ENCODE data around the gene NGEF. TPM values are rescaled to one million over a fixed set of nuclear protein-coding genes. Genes with fewer than 3 reads are reported as not detected.

Gene NGEF
- total RNA-seq, 1 experiment from 2014 or later = 1.9 TPM

DNA sequence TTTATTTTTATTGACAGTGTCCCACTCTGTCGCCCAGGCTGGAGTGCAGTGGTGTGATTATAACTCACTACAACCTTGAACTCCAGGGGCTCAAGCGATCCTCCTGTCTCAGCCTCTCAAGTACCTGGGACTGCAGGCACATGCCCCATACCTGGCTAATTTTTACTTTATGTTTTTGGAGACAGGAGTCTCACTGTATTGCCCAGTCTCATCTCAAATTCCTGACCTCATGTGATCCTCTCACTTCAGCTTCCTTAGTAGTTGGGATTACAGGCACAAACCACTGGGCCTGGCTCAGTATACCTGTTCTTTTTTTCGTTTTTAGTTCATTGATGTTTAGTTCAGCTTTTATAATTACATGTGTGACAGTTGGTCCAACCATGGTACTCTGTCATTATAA lies 183.1 kb downstream of the NGEF start:
- Histone ChIP-seq H3T11ph (ENCODE audit: low read length) (no peak overlapping the region), H4K91ac (ENCODE audit: insufficient read length, low read depth, low read length) (no peak overlapping the region), H4K20me1 (ENCODE audit: control insufficient read depth, insufficient read depth, insufficient read length) (no peaks in the 10 kb centered on the region), H3K79me2 (ENCODE audit: insufficient read depth, low read length) (no peaks in the 10 kb centered on the region), H3K4me2 (ENCODE audit: insufficient read depth, insufficient read length, low read length) (no peak overlapping the region), H3K56ac (ENCODE audit: insufficient read length, low read depth, low read length) (no peak overlapping the region), H3K4ac (ENCODE audit: low read depth, low read length) (no peak overlapping the region), H4K8ac (replicated peaks; ENCODE audit: insufficient read length, low read depth, low read length) (no peak overlapping the region), H2BK5ac (ENCODE audit: insufficient read length, low read length) (no peak overlapping the region), H2BK20ac (ENCODE audit: low read depth, low read length, poor library complexity, severe bottlenecking) (no peak overlapping the region), H3K23me2 (ENCODE audit: insufficient read length, low read depth, low read length, poor library complexity, severe bottlenecking) (no peaks in the 10 kb centered on the region), H2AK5ac (ENCODE audit: insufficient read length, low read length) (no peak overlapping the region), H2AFZ (ENCODE audit: low read length) (no peak overlapping the region), H3K9me3 (ENCODE audit: control insufficient read depth, low read depth, low read length) (no peaks in the 10 kb centered on the region), H2BK120ac (ENCODE audit: low read depth, low read length, poor library complexity, severe bottlenecking) (no peak overlapping the region), H3K14ac (ENCODE audit: insufficient read depth, low read length) (no peak overlapping the region), H2BK12ac (ENCODE audit: insufficient read length, low read depth, low read length) (no peak overlapping the region), H3K9ac (ENCODE audit: extremely low read depth, insufficient read length, low read length) (no peak overlapping the region), H3K79me1 (ENCODE audit: insufficient read depth, low read depth, low read length, poor library complexity, severe bottlenecking) (no peaks in the 10 kb centered on the region), H3K4me1 (ENCODE audit: insufficient read depth, low read length) (no peaks in the 10 kb centered on the region), H3K27me3 (ENCODE audit: insufficient read depth, low read length) (no peaks in the 10 kb centered on the region), H3K18ac (ENCODE audit: insufficient read length, low read depth, low read length) (no peak overlapping the region), H3K23ac (ENCODE audit: insufficient read length, low read depth, low read length) (no peak overlapping the region), H3K27ac (ENCODE audit: insufficient read length, low read depth, low read length) (no peak overlapping the region), H4K5ac (ENCODE audit: insufficient read length, low read depth, low read length) (no peak overlapping the region), H2BK15ac (ENCODE audit: low read depth, low read length) (no peak overlapping the region)
- no peak overlapping the region for H3K4me3 Mint-ChIP-seq
- TF ChIP-seq, protein P1, sequence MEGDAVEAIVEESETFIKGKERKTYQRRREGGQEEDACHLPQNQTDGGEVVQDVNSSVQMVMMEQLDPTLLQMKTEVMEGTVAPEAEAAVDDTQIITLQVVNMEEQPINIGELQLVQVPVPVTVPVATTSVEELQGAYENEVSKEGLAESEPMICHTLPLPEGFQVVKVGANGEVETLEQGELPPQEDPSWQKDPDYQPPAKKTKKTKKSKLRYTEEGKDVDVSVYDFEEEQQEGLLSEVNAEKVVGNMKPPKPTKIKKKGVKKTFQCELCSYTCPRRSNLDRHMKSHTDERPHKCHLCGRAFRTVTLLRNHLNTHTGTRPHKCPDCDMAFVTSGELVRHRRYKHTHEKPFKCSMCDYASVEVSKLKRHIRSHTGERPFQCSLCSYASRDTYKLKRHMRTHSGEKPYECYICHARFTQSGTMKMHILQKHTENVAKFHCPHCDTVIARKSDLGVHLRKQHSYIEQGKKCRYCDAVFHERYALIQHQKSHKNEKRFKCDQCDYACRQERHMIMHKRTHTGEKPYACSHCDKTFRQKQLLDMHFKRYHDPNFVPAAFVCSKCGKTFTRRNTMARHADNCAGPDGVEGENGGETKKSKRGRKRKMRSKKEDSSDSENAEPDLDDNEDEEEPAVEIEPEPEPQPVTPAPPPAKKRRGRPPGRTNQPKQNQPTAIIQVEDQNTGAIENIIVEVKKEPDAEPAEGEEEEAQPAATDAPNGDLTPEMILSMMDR (conservative IDR thresholded peaks at IDR 0.05) = no peak
- peaks cover 24 to 60% (median 52%) of the 10 kb centered on the region in 3 experiments; a peak in 6 of 7 replicates for H3K36me3 Mint-ChIP-seq (ENCODE audit: insufficient read depth in 1 of 3, low read depth in 3 of 3)
- no peaks in the 10 kb centered on the region for H3K9me3 Mint-ChIP-seq
- no peaks in the 10 kb centered on the region for H3K27me3 Mint-ChIP-seq (ENCODE audit: low read depth)
- H3K4me1 Mint-ChIP-seq = no peaks in the 10 kb centered on the region
- DNase-seq = no peak
- H3K27ac Mint-ChIP-seq = no peak overlapping the region
- no CpG with 5 or more reads among the region's 3 CpGs for WGBS (ENCODE audit: extremely low coverage, insufficient read length, low lambda C conversion rate)

Other genes starting within 250 kb of the NGEF start
- gene KCNJ13, start 236.7 kb downstream of the NGEF start, total RNA-seq (2021) = not detected in 2 replicates
- 0.61 and 1.1 TPM in 2 replicates for gene SNORC, start 143.0 kb downstream of the NGEF start, total RNA-seq (2021)
- not detected in 2 replicates for gene NEU2, start 19.4 kb upstream of the NGEF start, total RNA-seq (2021)
- gene INPP5D, start 47.1 kb upstream of the NGEF start, total RNA-seq (2021) = 12.7 and 13.1 TPM in 2 replicates
- 39.3 and 42.0 TPM in 2 replicates for gene ATG16L1, start 238.4 kb upstream of the NGEF start, total RNA-seq (2021)

Measured in H9 (cell line).